ENCODE results near the gene TTLL10. TPM values are rescaled to one million over a fixed set of nuclear protein-coding genes. Genes with fewer than 3 reads are reported as not detected.

The TTLL10 gene
- total and polyA plus RNA-seq, 5 experiments from 2014 or later = not detected

DNA sequence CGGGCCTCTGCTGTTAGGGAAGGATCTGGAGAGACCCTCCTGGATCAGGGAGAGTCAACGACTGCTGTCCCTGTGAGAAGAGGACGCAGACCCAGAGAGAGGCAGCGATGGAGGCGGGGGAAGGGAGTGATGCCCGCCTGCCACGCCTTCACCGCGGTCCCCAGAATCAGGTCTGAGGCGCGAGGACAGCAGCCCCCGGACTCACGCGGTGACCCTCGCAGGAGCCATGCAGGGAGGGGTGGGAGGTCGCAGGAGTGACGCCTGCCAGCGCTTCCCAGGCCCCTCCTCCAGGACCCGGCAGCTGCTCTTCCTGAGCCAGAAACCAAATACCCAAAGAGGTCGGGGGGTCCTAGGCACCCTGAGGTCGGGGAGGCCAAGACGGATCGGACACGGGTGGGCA lies 46.5 kb downstream of the TTLL10 start:
- no peaks in the 10 kb centered on the region for H3K9me3 Mint-ChIP-seq
- POLR2A ChIA-PET = interaction anchor here (1.3 kb wide), 1 partner anchor 13 kb away, joined by 4 read pairs; no protein-coding TSS in a partner anchor
- H3K27ac Mint-ChIP-seq = peak overlapping the region in 1 of 10 donors; percentile 13
- H3K27me3 Mint-ChIP-seq = no peaks in the 10 kb centered on the region
- peaks cover 3 to 26% (median 6%) of the 10 kb centered on the region in 4 donors for H3K4me1 Mint-ChIP-seq
- ATAC-seq (no peak), DNase-seq (no peak)
- peaks cover 0 to 66% (median 21%) of the 10 kb centered on the region in 3 donors for H3K36me3 Mint-ChIP-seq
- no peak overlapping the region for H3K4me3 Mint-ChIP-seq

DNA sequence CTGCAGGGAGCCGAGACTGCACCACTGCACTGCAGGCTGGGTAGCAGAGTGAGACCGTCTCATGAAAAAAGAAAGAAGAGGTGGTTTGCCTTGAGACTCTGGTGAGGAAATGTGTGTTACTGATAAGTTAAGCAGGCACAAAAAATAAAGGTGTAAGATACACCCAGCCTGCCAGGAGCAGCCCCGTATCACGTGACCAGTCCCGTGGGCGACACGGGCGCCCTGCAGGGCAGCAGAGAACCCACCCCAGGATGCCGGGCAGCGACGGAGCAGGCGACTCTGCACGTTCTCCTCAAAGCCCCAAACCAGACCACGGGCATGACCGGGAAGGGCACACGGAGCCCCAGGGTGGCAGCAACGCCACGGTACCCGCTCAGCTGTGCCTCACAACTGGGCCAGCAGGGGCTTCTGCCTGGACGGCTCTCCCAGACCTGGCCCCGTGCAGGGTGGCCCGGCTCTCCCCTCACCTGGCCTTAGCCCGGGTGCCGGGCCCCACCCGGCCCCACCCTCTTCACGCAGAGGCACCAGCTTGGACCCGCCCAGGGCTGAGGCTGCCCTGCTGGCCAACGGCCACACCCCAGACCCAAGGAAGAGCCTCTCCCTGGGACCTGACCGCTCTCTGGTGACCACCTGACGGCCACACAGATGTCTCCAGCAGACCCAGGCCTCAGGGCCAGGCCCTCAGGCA lies 48.4 kb downstream of the TTLL10 start:
- peaks cover 0 to 69% (median 15%) of the 10 kb centered on the region in 3 donors for H3K36me3 Mint-ChIP-seq
- DNase-seq = no peak
- POLR2A ChIA-PET = interaction anchor here (1.1 kb wide), 1 partner anchor 9 kb away, joined by 3 read pairs; the partner anchor contains the start of gene TNFRSF4
- no peak for ATAC-seq
- no peaks in the 10 kb centered on the region for H3K27me3 Mint-ChIP-seq
- peaks cover 0 to 23% (median 8%) of the 10 kb centered on the region in 4 donors for H3K4me1 Mint-ChIP-seq
- H3K4me3 Mint-ChIP-seq = peak overlapping the region in 1 of 10 donors; percentile 7
- H3K27ac Mint-ChIP-seq = no peak overlapping the region
- no peaks in the 10 kb centered on the region for H3K9me3 Mint-ChIP-seq

DNA sequence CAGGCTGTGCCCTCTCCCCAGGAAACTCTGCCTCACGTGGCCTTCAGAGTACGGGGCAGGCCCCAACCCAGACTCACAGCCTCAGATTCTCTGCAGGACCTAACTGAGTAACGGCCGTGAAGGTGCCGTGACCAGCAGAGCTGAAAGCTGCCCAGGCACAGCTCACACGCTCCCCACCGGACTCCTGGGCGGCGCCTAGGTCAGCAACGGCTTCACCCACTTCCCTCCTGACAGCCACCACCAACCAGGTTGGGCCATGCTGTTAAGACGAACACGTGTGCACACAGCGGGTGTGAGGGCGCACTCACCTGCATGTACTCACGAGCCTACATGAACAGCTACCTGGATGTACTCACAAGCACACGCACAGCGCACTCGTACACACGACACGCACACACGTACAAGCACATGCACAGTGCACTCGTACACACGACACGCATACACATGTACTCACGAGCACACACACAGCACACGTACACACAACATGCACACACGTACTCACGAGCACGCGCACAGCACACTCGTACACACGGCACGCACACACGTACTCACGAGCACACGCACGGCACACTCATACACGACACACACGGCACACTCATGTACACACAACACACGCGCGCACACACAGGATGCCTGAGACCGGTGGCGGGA lies 49.0 kb downstream of the TTLL10 start:
- Mint-ChIP-seq H3K27ac (peak overlapping the region in 2 of 10 donors; percentile 40 to 66), H3K9me3 (no peaks in the 10 kb centered on the region), H3K27me3 (no peaks in the 10 kb centered on the region), H3K4me3 (no peak overlapping the region), H3K4me1 (peaks cover 0 to 23% (median 9%) of the 10 kb centered on the region in 4 donors), H3K36me3 (peaks cover 0 to 65% (median 13%) of the 10 kb centered on the region in 3 donors)
- no peak for DNase-seq
- ATAC-seq = no peak
- POLR2A ChIA-PET = no interaction called here

DNA sequence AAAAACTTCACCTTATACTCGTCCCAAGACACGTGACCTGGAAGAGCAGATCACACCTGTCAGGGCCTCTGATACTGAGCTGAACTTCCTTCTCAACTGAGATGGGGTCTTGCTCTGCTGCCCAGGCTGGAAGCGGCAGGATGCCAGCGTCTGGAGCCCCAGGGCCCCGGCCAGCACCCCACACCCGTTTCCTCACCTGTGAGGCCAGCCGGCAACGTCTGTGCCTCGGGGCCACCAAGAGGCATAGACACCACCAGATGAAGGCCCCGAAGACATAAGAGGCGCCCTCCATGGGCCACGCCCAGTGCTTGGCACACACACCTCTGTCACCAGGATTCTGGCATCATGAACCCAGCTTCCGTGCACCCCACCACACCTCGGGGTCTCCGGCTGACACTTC lies 49.6 kb downstream of the TTLL10 start:
- no peaks in the 10 kb centered on the region for H3K9me3 Mint-ChIP-seq
- POLR2A ChIA-PET = no interaction called here
- H3K36me3 Mint-ChIP-seq = peaks cover 0 to 59% (median 10%) of the 10 kb centered on the region in 3 donors
- peaks cover 0 to 23% (median 10%) of the 10 kb centered on the region in 4 donors for H3K4me1 Mint-ChIP-seq
- peak overlapping the region in 1 of 10 donors; percentile 48 for H3K4me3 Mint-ChIP-seq
- ATAC-seq (no peak), DNase-seq (no peak)
- no peaks in the 10 kb centered on the region for H3K27me3 Mint-ChIP-seq
- peak overlapping the region in 1 of 10 donors; percentile 59 for H3K27ac Mint-ChIP-seq

DNA sequence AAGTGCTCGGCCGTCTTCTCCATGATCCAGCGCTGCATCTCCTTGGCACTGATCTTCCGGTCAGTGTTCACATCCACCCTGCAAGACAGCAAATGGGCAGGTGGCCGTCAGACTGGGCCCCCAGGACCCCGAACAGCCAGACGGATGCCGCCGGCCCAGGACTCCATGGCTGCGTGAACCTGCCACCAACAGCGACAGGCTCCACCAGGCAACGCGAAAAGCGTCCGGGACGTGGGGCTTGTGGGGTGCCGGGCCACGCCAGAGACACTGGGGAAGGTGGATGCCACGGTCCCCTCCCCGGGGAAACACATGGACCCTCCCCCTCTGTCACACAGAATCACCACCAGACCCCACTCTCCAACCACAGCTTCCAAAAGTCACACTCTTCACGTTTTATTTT lies 50.2 kb downstream of the TTLL10 start:
- no peak for ATAC-seq
- H3K9me3 Mint-ChIP-seq = no peaks in the 10 kb centered on the region
- POLR2A ChIA-PET = no interaction called here
- H3K4me3 Mint-ChIP-seq = no peak overlapping the region
- H3K36me3 Mint-ChIP-seq = peaks cover 0 to 53% (median 10%) of the 10 kb centered on the region in 3 donors
- H3K27ac Mint-ChIP-seq = peak overlapping the region in 1 of 10 donors; percentile 25
- H3K27me3 Mint-ChIP-seq = no peaks in the 10 kb centered on the region
- H3K4me1 Mint-ChIP-seq = peaks cover 0 to 24% (median 12%) of the 10 kb centered on the region in 4 donors
- no peak for DNase-seq

DNA sequence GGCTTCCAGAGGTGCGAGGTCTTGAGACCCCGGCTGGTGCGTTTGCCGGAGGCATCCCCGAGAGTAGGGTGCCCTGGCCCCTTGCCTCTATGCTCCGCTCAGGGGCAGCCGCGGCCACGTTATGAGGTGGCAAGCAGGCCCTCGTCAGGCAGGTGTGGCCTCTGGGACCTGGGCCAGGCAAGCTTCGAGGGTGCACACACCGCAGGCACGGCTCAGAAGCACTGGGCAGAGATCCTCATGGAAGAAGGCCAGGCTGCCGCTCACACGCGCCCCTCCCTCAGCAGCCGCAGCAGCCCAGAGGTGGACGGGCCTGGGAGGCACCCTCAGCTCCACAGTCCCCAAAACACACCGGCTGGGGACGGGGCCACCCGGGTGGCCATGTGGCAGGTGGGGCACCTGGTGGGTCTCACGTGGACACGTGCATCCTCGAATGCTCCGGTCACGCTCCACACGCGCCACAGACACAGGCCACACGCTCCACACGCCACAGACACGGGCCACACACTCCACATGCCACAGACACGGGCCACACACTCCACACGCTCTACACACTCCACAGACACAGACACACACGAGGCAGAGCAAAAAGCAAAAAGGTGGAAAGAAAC lies 51.7 kb downstream of the TTLL10 start:
- no peak for ATAC-seq
- H3K4me1 Mint-ChIP-seq = peaks cover 10 to 39% (median 21%) of the 10 kb centered on the region in 4 donors
- H3K9me3 Mint-ChIP-seq = no peaks in the 10 kb centered on the region
- peak overlapping the region in 1 of 10 donors; percentile 10 for H3K27ac Mint-ChIP-seq
- POLR2A ChIA-PET = no interaction called here
- H3K27me3 Mint-ChIP-seq = no peaks in the 10 kb centered on the region
- peaks cover 0 to 47% (median 10%) of the 10 kb centered on the region in 3 donors for H3K36me3 Mint-ChIP-seq
- peak overlapping the region in 1 of 10 donors; percentile 22 for H3K4me3 Mint-ChIP-seq
- no peak for DNase-seq

DNA sequence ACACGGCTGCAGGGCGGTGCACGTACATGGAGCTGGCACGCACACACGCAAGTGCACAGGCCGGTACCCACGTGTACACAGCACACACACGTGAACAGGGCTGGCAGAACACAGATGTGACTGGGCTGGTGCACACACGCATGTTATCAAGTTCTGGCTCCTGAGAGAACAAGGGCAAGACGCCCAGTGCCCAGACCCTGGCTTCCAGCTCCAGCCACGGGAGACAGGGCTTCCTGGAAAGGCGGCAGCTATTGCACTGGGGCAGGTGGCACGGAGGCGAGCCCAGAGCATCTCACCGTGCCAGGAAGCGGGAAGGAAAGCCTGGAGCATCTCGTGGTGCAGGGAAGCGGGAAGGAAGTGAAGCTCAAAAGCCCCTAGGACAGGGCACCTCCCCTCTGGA lies 52.2 kb downstream of the TTLL10 start:
- Mint-ChIP-seq H3K4me1 (peaks cover 15 to 40% (median 26%) of the 10 kb centered on the region in 4 donors), H3K9me3 (no peaks in the 10 kb centered on the region), H3K27ac (peak overlapping the region in 2 of 10 donors; percentile 10 to 52), H3K27me3 (no peaks in the 10 kb centered on the region), H3K4me3 (peak overlapping the region in 3 of 10 donors; percentile 22 to 56 (median 22)), H3K36me3 (peaks cover 0 to 41% (median 8%) of the 10 kb centered on the region in 3 donors)
- ATAC-seq = no peak
- POLR2A ChIA-PET = no interaction called here
- DNase-seq = no peak

DNA sequence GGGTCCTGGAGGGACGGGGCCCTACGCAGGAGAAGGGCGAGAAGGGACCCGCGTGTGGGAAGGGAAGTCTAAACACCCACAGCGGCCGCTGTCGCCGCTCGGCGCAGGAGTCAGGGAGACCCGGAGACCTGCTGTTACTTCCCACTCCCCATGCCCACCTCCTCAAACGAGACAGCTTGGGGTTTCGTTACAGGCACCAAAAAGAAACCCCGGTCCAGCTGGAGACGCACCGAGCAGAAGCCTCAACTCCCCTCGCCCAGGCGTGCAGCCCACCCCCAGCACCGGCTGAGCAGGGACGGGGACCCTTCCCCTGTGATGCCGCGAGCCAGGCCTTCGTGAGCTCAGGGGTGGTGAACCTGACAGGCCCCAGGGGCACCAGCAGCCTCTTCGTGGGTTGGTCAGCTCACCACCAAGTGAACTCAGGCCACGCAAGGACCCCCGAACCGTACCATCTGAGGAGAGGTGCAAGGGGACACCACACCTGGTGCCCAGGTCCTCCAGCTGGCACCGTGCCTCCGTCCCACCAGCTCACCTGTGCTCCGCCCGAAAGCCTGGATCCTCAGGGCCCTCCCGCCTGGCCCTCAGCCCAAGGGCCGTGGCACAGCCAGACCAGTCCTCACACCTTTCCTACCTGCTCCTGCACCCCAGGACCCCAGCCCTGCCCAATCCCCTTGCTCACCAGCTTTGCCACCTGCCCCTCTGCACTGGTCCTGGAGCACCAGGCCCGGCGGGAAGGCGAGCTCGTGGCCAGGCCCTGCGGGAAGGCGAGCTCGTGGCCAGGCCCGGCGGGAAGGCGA lies 53.1 kb downstream of the TTLL10 start:
- POLR2A ChIA-PET = interaction anchor here (0.5 to 1.1 kb wide), 6 partner anchors 12 to 169 kb away, joined by 3 to 4 read pairs (median 4); partner anchors contain the start of gene UBE2J2
- H3K9me3 Mint-ChIP-seq = no peaks in the 10 kb centered on the region
- peaks cover 0 to 39% (median 8%) of the 10 kb centered on the region in 3 donors for H3K36me3 Mint-ChIP-seq
- no peak overlapping the region for H3K27ac Mint-ChIP-seq
- H3K4me3 Mint-ChIP-seq = no peak overlapping the region
- H3K27me3 Mint-ChIP-seq = no peaks in the 10 kb centered on the region
- H3K4me1 Mint-ChIP-seq = peaks cover 16 to 39% (median 29%) of the 10 kb centered on the region in 4 donors
- ATAC-seq = no peak
- DNase-seq = no peak

DNA sequence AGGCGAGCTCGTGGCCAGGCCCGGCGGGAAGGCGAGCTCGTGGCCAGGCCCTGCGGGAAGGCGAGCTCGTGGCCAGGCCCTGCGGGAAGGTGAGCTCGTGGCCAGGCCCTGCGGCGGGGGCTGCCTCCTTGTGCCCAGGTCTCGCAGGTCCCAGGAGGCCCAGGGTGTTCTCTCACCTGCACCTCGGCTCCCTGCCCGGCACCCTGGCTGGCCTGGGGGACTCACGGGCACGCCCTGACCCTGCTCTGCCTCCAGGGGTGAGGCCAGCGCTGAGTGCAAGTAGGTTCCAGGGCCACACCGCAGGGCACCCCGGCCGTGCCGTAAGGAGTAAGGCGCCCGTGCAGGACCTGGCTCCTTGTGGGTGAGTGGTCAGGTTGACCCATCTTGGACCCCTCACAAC lies 53.7 kb downstream of the TTLL10 start:
- H3K9me3 Mint-ChIP-seq = no peaks in the 10 kb centered on the region
- H3K27me3 Mint-ChIP-seq = no peaks in the 10 kb centered on the region
- POLR2A ChIA-PET = interaction anchor here (0.5 to 1.1 kb wide), 7 partner anchors 12 to 169 kb away, joined by 3 to 4 read pairs (median 3); partner anchors contain the start of genes TNFRSF4 and UBE2J2
- no peak overlapping the region for H3K4me3 Mint-ChIP-seq
- H3K4me1 Mint-ChIP-seq = peaks cover 16 to 39% (median 28%) of the 10 kb centered on the region in 4 donors
- DNase-seq = no peak
- ATAC-seq = no peak
- no peak overlapping the region for H3K27ac Mint-ChIP-seq
- peaks cover 0 to 35% (median 8%) of the 10 kb centered on the region in 3 donors for H3K36me3 Mint-ChIP-seq

DNA sequence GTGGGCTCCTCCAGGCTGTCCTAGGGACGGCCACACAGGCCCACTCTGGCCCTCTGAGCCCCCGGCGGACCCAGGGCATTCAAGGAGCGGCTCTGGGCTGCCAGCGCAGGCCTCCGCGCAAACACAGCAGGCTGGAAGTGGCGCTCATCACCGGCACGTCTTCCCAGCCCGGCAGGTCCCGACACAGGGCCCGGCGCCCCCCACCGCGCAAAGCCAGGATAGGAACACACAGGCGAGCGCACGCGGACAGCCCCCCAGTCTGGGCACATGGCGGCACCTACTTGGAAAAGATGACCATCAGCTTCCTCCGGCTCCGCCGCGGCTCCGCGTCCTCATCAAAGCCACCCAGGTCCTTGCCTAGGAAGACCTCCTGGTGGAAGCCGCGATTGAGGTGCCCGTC lies 54.5 kb downstream of the TTLL10 start:
- peaks cover 16 to 39% (median 25%) of the 10 kb centered on the region in 4 donors for H3K4me1 Mint-ChIP-seq
- DNase-seq = no peak
- H3K9me3 Mint-ChIP-seq = no peaks in the 10 kb centered on the region
- POLR2A ChIA-PET = interaction anchor here (0.9 to 1.1 kb wide), 3 partner anchors 13 to 45 kb away, joined by 3 to 4 read pairs (median 3); partner anchors contain the start of genes TNFRSF4 and UBE2J2
- peaks cover 0 to 27% (median 2%) of the 10 kb centered on the region in 3 donors for H3K36me3 Mint-ChIP-seq
- H3K27ac Mint-ChIP-seq = peak overlapping the region in 1 of 10 donors; percentile 34
- H3K4me3 Mint-ChIP-seq = no peak overlapping the region
- no peaks in the 10 kb centered on the region for H3K27me3 Mint-ChIP-seq
- no peak for ATAC-seq

DNA sequence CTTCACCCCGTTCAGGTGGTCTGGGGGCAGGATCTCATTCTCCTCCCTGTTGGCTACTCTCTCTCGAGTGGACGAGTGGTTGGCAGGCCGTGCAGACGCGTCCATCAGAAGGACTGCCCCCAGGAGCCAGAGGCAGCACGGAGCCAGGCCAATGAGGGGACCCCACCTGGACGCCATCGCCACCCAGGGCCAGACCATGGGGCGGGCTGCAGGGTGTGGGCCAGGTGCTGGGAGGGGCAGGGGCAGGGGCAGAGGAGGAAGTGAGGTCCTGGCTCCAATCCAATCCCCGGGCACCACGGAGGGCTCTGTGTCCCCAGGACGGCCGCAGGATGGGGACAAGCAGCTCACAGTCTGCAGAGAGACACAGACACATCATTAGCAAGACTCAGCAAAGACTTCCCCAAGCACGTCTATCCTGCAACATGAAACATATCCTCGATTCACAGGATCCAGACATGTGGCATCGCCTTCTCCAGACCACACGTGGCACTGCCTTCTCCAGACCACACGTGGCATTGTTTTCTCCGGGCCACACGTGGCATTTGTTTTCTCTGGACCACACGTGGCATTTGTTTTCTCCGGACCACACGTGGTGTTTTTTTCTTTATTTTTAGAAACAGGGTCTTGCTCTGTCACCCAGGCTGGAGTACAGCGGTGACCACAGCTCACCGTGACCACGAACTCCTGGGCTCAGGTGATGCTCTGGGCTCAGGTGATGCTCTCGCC lies 55.1 kb downstream of the TTLL10 start:
- POLR2A ChIA-PET = interaction anchor here (1.6 kb wide), 1 partner anchor 45 kb away, joined by 4 read pairs; the partner anchor contains the start of gene UBE2J2
- Mint-ChIP-seq H3K27me3 (no peaks in the 10 kb centered on the region), H3K36me3 (peaks cover 0 to 23% (median 1%) of the 10 kb centered on the region in 3 donors), H3K4me3 (peak overlapping the region in 1 of 10 donors; percentile 20), H3K9me3 (no peaks in the 10 kb centered on the region), H3K4me1 (peaks cover 19 to 43% (median 30%) of the 10 kb centered on the region in 4 donors), H3K27ac (peak overlapping the region in 1 of 10 donors; percentile 34)
- no peak for DNase-seq
- no peak for ATAC-seq

Data from naive thymus-derived CD8-positive, alpha-beta T cell (primary cell).